ENCODE measurements around the gene TGM2.

The TGM2 gene

GRCh38 chr20:38178065-38178491 is 13.0 kb upstream of the TGM2 start:
- in situ Hi-C loops (cut with HindIII; ENCODE audit: low sequenced_read_pairs): no loop called here

- in situ Hi-C loops (cut with HindIII; ENCODE audit: low sequenced_read_pairs): no loop called here
Measured at GRCh38 chr20:38177201-38177600, 12.1 kb upstream of the TGM2 start.

GRCh38 chr20:38175304-38176180 is 10.5 kb upstream of the TGM2 start:
- in situ Hi-C loops (cut with HindIII; ENCODE audit: low sequenced_read_pairs): no loop called here

- in situ Hi-C loops (cut with HindIII; ENCODE audit: low sequenced_read_pairs): no loop called here
Measured at GRCh38 chr20:38173237-38174156, 8.4 kb upstream of the TGM2 start.

- in situ Hi-C loops (cut with HindIII; ENCODE audit: low sequenced_read_pairs): no loop called here
Measured at GRCh38 chr20:38172408-38172807, 7.3 kb upstream of the TGM2 start.

GRCh38 chr20:38171675-38172043 is 6.6 kb upstream of the TGM2 start:
- in situ Hi-C loops (cut with HindIII; ENCODE audit: low sequenced_read_pairs): no loop called here

GRCh38 chr20:38170826-38171674 is 6.0 kb upstream of the TGM2 start:
- in situ Hi-C loops (cut with HindIII; ENCODE audit: low sequenced_read_pairs): no loop called here

GRCh38 chr20:38170219-38170825 is 5.3 kb upstream of the TGM2 start:
- in situ Hi-C loops (cut with HindIII; ENCODE audit: low sequenced_read_pairs): no loop called here

- in situ Hi-C loops (cut with HindIII; ENCODE audit: low sequenced_read_pairs): no loop called here
Measured at GRCh38 chr20:38169636-38170193, 4.6 kb upstream of the TGM2 start.

- in situ Hi-C loops (cut with HindIII; ENCODE audit: low sequenced_read_pairs): no loop called here
Measured at GRCh38 chr20:38168791-38169589, 3.9 kb upstream of the TGM2 start.

- in situ Hi-C loops (cut with HindIII; ENCODE audit: low sequenced_read_pairs): no loop called here
Measured at GRCh38 chr20:38167851-38168760, 3.0 kb upstream of the TGM2 start.

- in situ Hi-C loops (cut with HindIII; ENCODE audit: low sequenced_read_pairs): no loop called here
Measured at GRCh38 chr20:38167328-38167850, 2.3 kb upstream of the TGM2 start.

- in situ Hi-C loops (cut with HindIII; ENCODE audit: low sequenced_read_pairs): no loop called here
Measured at GRCh38 chr20:38166703-38167233, 1.7 kb upstream of the TGM2 start.

- in situ Hi-C loops (cut with HindIII; ENCODE audit: low sequenced_read_pairs): no loop called here
Measured at GRCh38 chr20:38165966-38166702, 1.1 kb upstream of the TGM2 start.

- in situ Hi-C loops (cut with HindIII; ENCODE audit: low sequenced_read_pairs): no loop called here
Measured at GRCh38 chr20:38164624-38165088, 414 bp downstream of the TGM2 start.

GRCh38 chr20:38164069-38164468 is 1.0 kb downstream of the TGM2 start:
- in situ Hi-C loops (cut with HindIII; ENCODE audit: low sequenced_read_pairs): no loop called here
